ENCODE results near the gene TMEM208. TPM values are rescaled to one million over a fixed set of nuclear protein-coding genes. Genes with fewer than 3 reads are reported as not detected.

TMEM208 gene
- total RNA-seq, result 36.4 and 42.0 TPM in 2 replicates

DNA sequence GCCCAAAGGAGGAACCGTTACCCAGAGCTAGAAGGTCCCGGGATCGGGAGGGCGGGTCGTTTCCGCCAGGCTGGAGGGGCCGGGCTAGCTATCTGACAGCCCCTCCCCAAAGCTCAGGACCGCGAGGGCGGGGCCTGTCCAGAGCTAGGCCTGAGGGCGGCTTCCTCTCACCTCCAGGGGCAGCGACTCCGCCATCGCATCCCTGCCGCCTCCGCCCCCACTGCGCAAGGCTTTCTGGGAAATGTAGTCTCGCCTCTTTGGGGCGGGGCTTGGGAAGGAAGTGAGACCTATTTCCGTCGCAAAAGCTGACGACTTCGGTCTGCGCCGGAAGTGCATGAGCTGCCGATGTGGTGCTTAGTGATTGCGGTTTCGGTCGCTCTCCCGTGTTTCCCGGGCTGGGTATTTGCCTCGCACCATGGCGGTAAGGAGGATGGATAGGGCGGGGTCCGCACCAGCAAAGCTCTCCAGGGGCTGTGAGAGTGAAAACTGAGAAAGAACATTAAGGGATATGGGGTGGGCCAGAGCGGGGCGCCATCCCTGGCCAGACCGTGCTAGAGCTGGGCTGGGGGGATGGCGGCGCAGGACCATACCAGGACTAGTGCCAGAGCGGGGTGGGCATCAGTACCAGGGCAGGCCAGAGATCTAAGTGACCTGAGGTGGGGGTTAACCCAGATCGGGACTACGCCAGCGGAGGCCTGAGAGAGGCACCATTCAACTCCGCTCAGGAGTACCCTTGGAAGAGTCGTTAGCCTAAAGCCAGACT, at the start of gene TMEM208:
TMEM208 (plus strand) TSS at position 327 of the 763 bp plus-strand sequence; CDS start at position 416, 89 bp downstream.

DNA sequence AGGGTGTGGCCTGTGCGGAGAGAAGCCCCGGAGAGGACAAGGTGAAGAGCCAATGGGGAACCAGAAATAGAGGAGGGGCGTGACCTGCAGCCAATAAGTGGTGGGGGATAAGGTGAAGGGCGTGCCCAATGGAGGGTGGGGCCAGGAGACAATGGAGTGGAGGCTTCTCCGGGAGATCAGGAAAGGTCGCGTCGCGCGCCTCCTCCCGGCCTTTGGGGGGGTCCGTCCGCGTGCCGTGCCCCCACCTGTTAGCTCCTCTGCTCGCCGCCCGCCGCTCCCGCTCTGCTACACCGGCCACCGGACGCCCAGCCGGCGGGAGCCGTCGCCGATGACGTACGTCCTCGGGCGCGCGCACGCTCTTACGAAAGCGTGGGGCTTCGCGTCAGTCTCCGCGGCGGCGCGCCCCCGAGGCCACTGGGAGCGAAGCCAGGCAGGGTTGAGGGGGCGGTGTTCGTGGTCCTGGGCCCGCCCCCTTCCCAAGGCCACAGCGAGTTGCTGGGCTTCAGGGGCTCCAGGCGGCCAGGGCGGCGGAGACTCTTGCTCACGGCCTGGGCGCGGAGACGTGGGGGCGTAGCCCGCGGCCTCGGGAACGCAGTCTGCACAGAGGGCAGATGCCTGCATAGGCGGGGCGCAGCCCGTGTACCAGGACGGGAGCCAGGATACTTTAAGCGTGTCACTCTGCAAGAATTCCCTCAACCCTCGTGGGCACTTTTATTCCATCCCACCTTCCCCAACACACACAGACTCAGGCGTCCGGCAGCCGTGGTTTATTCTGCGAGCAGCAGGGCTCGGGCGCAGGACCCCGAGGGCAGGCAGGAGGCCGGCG, 43.1 kb upstream of the TMEM208 start, which contains the start of gene MATCAP1:
MATCAP1 (minus strand) TSS at position 337 of the 826 bp plus-strand sequence. CDS start 3,353 bp downstream, outside the sequence.

DNA sequence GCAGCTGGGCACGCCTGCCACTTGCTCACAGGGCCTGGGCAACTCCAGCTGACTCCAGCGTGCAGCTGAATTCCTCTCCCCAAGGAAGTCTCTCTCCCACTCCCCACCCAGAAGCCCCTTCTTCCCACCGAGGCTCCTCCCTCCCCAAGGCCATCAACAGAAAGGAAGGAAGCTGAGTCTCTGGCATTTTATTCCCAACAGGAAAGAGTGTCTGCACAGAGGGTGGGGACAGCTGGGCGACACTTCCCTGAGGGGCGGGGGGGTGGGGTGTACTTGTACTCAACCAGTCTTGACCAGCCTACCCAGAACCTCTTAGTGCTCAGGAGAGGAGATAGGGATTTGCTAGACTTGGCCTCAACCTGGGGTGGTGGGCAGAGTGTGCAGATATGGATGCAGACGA, 36.9 kb upstream of the TMEM208 start, which contains the start of gene EXOC3L1:
EXOC3L1 (minus strand) TSS at position 96 of the 400 bp plus-strand sequence. CDS start 460 bp downstream, outside the sequence.

DNA sequence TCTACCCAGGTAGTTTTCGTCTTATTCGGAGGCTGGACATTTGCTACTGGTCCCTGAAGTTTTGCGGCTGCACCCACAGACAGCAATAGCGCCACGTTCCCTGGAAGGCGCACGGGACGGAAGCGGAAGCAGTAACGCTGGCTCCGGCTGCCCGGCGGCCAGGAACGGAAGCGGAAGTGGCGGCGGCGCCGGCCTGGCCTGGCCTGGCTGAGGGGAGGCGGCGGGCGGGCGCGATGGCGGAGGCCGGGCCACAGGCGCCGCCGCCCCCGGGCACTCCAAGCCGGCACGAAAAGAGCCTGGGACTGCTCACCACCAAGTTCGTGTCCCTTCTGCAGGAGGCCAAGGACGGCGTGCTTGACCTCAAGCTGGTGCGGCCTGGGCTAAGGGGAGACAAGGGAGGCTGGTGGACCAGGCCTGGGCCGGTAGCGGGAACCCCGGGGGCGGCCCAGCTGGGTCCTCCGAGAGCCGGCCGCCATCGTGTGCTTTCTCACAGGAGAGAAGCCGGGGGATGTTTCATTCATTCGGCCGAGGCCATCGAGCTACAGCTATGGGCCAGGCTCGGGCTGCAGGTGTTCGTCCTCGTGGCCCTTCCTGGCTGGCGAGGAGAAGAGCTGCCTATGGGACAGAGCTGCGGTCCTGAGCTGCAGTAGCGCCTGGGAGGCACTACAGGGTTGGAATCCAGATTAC, 34.8 kb upstream of the TMEM208 start, which contains the start of gene E2F4:
E2F4 (plus strand) TSS at position 161 of the 687 bp plus-strand sequence; CDS start at position 234, 73 bp downstream.

DNA sequence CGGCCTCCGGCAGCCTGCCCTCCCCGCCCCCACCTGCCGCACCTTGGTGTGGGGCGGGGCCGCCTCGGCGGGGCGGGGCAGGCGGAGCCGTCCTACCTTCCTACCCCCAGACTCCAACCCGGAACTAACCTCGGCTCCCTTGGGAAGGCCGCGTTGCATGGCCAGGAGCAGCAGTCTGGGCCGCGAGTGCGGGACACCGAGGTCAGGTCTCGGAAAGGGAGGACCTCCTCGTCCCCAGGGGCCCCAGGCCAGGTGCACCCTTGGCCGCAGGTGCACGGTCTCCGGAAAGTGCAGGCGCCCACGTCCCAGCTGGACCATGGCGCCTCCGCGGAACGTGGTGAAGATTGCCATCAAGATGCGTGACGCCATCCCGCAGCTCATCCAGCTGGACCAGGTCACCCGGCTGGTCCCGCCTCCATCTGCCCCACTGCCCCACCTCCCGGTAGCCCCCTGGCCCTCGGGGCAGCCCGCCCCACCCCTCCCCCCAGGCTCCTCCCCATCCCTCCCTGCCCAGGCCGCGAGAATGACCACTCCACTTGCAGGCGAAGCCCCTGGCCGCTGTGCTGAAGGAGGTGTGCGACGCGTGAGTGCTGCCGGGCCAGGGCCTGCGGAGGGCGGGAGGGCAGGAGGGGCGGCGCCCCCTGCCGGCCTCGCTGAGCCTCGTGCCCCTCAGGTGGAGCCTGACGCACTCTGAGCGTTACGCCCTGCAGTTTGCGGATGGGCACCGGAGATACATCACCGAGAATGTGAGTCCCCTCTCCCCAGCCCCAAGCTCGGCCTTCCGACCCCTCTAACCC, 27.7 kb upstream of the TMEM208 start, which contains the start of gene ELMO3:
ELMO3 (plus strand) TSS at position 121 of the 797 bp plus-strand sequence; CDS start at position 317, 196 bp downstream.

DNA sequence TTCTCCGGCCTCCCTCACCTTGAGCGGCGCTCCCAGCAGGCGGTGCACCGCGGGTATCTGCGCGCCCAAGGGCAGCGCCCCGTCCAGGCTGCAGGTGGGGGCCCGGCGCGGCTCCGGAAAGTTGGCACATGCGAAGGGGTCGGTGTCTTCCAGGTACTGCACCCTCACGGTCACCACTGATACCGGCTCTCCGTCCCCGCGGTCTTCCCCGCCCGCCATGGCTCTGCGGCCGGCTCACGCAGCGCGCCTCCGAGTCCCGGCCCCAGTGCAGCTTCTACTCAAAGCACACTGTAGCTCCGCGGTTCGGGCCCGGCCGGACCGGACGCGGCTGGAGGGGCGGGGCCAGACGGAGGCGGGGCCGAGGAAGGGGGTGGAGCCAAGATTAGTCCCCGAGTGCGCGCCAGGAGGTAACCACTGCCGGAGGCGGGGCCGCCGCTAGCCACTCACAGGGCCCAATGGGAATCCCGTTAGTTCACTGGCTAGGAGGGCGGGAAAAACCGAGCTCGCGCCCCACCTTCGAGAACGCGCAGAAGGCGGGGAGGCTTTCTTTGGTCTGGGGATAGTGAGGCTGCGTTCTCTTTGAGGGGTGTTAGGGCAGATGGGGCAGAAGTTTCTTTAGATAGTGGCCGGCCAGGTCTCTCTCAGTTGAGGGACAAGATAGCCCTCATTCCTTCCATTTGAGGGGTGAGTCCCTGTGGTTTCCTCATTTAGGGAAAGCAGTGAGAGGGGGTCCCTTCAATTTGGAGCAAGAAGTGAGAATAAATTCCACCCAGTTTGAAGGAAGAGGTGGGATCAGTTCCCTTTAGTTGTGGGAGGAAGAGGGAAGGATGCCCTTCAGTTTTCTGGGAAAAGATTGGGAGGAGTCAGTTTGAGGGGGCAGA, 20.5 kb downstream of the TMEM208 start, which contains the start of gene FHOD1:
FHOD1 (minus strand) TSS at position 290 of the 881 bp plus-strand sequence; CDS start at position 219, 71 bp downstream.

DNA sequence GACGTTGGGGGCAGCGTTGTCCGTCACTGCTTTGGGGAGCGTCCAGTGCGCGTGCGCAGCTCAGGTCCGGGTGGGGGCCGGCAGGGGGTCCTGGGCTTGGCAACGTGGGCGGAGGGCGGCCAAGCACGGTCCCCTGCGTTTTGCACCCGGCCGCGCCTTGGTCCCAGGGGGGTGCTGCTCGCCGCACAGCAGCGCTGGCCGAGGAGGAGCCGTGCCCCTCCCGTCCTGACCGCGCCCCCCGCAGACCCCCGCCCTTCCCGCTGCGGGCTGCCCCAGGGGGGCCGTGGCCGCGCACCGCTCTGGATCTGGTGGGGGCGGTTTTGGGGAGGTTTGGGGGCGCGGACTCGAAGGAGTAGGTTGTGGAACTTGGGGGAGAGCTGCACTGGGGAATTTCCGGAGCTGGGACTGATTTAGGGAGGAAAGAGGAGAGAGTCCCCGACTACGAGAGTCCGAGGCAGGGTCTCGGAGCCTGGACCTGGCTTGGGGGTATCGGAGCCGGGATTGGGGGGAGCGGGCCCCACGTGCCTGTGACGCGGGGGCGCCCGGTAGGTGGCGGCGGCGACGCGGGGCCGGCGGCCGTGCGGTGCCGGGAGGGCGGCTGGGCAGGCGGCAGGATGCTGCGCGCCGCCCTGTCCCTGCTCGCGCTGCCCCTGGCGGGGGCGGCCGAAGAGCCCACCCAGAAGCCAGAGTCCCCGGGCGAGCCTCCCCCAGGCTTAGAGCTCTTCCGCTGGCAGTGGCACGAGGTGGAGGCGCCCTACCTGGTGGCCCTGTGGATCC, 21.7 kb downstream of the TMEM208 start, which contains the start of gene SLC9A5:
SLC9A5 (plus strand) TSS at position 579 of the 777 bp plus-strand sequence; CDS start at position 615, 36 bp downstream.

Small RNAs within 50 kb of the gene (small RNA-seq; reads per million reads assigned to genes)
- gene MIR328 (ENCODE audit: low replicate concordance), result 2.2 reads per million, percentile 71 among the genes with 10 or more reads in this experiment

Other genes starting within 250 kb of the TMEM208 start
- gene CES4A, start 238.5 kb upstream of the TMEM208 start, total RNA-seq, result 2.7 and 2.8 TPM in 2 replicates
- 88.4 and 124 TPM in 2 replicates for gene CBFB, start 198.0 kb upstream of the TMEM208 start, total RNA-seq
- gene PHAF1, start 117.2 kb upstream of the TMEM208 start, total RNA-seq, result 14.0 and 21.0 TPM in 2 replicates
- 57.3 and 63.7 TPM in 2 replicates for gene B3GNT9, start 76.1 kb upstream of the TMEM208 start, total RNA-seq
- gene TRADD, start 67.2 kb upstream of the TMEM208 start, total RNA-seq, result 19.8 and 24.3 TPM in 2 replicates
- 9.6 and 12.7 TPM in 2 replicates for gene FBXL8, start 67.2 kb upstream of the TMEM208 start, total RNA-seq
- gene HSF4, start 62.4 kb upstream of the TMEM208 start, total RNA-seq, result 2.4 and 9.4 TPM in 2 replicates
- gene NOL3, start 56.6 kb upstream of the TMEM208 start, total RNA-seq, result 13.6 and 15.6 TPM in 2 replicates
- 5.0 and 11.2 TPM in 2 replicates for gene MATCAP1, start 43.2 kb upstream of the TMEM208 start, total RNA-seq
- not detected in 2 replicates for gene EXOC3L1, start 37.0 kb upstream of the TMEM208 start, total RNA-seq
- 69.6 and 120 TPM in 2 replicates for gene E2F4, start 35.0 kb upstream of the TMEM208 start, total RNA-seq
- 0.72 and 0.88 TPM in 2 replicates for gene ELMO3, start 28.0 kb upstream of the TMEM208 start, total RNA-seq
- 7.0 and 40.2 TPM in 2 replicates for gene FHOD1, start 20.4 kb downstream of the TMEM208 start, total RNA-seq
- gene SLC9A5, start 21.8 kb downstream of the TMEM208 start, total RNA-seq, result 1.1 and 1.6 TPM in 2 replicates
- 6.6 and 21.0 TPM in 2 replicates for gene PLEKHG4, start 52.4 kb downstream of the TMEM208 start, total RNA-seq
- under 0.01 TPM in 1 of 2 replicates, not detected in the other for gene KCTD19, start 99.6 kb downstream of the TMEM208 start, total RNA-seq
- gene LRRC36, start 99.7 kb downstream of the TMEM208 start, total RNA-seq, result not detected in 2 replicates
- gene TPPP3, start 166.4 kb downstream of the TMEM208 start, total RNA-seq, result 0.88 and 1.1 TPM in 2 replicates
- 4.6 and 6.0 TPM in 2 replicates for gene ZDHHC1, start 189.3 kb downstream of the TMEM208 start, total RNA-seq
- under 0.01 TPM in 1 of 2 replicates, not detected in the other for gene HSD11B2, start 204.0 kb downstream of the TMEM208 start, total RNA-seq

Measured in placental pericyte (primary cell).